Measurements from ENCODE around the gene FAM177B.

GRCh38 chr1:222694927-222695326 lies 42.1 kb upstream of the FAM177B start:
- no peak for TF ChIP-seq CTCF (conservative IDR thresholded peaks at IDR 0.05; ENCODE audit: low read depth, low read length)
- no peak for TF ChIP-seq EZH2phosphoT487 (IDR thresholded peaks at IDR 0.05; ENCODE audit: borderline replicate concordance, low read length)
- no peak for TF ChIP-seq EZH2 (IDR thresholded peaks at IDR 0.05; ENCODE audit: low read length, unreplicated experiment)

Data from PC-3 (cell line).